ENCODE results near the gene DLEC1.

GRCh38 chr3:38150780-38151528 lies 111.9 kb downstream of the DLEC1 start:
- TF ChIP-seq CTCF (IDR thresholded peaks at IDR 0.05) (no peak), POLR2A (IDR thresholded peaks at IDR 0.05) (no peak)
